EH (cell line): ENCODE results near the gene CDK5RAP2.
"Not testable (repeated sequence)": the region's sequence is repeated elsewhere in the genome, so short reads cannot be mapped to it uniquely, and the experiment has no call there.

ENCODE experiments used
- DNase-seq: peaks from one replicate; pipeline ENCODE4 v3.0.0-alpha.2; 2015; ENCODE audit warnings: low read depth

The CDK5RAP2 gene

DNA sequence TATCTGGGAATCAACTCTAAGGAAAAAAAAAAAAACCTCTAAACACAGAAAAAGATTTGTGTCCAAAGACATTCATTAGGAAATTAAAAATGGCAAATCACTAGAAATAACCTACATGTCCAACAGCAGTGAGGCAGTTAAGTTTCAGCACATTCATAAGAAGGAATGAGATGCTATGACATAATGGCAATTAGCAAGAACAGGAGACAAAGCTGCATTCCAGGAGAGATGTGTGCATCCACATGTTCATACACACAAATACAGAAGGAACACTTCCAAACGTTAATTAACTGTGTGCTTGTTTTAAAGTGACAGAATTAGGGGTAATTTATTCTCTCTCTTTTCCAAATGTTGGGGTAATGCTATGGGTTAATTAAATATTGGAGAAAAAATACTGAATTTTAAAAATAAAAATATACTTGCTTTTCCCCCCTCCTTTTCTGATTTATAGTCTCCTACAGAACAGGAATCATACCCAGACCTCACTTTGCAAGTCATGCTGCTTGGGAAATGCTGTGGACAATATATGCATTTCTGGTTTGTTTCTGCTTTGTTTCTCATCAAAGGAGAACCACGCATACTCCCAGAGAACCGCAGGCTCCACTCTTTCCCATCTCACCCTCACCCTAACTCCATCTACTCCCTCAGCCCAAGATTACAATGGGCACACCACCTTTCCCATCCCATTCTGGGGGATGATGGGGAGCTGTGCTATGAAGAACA, 114.1 kb downstream of the CDK5RAP2 start:
- DNase-seq: no peak

DNA sequence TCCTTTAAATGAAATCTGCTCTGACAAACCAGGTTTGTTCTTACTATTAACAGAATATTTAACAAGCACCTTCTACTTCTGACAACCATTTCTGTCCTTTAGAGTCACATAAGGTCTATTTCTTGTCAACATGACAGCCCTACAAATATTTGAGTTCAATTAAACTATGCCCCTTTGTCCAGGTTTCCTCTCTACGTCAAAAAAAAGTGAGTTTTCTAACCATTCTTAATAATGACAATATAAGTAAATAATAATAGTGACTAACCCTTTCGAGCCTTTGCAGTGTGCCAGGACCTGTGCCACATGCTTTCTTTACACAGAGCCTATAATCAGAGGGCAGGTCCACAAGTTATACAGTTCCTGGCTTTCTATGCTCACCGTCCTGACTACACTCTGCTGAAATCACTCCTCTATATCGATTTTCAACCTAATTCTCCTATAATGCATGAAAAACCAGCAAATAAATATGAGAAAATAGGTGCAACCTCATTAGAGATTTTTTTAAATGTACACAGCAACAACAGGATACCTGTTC, 115.0 kb downstream of the CDK5RAP2 start:
- no peak for DNase-seq

DNA sequence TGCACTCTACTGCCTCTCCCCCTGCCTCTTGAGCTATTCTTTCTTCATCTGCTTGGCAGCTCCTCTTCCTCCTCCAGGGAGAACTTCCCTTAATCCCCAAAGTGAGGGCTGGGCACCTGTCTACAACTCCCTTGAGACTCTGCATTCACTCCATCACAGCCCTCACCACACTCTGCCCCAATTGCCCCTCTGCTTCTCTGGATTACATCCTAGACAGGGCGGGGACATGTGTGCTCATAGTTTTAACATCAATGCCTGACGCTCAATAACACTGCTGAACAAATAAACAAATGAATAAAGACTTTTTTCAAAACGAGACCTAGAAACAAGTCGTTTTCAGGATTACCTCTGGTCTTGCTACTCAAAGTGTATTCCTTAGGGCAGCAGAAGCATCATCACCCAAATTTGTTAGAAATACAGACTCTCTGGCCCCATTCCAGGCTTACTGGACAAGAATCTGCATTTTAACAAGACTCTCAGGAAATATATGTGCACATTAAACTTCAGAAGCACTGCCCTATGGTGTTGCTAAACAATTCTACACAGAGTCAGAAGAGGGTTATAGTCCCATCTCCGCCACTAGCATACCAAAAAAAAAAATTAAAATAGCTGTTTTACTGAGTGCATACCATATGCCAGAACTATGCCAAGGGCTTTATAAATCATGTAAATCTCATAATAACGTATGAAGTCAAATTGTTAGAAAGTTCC, 115.6 kb downstream of the CDK5RAP2 start:
- DNase-seq: no peak

DNA sequence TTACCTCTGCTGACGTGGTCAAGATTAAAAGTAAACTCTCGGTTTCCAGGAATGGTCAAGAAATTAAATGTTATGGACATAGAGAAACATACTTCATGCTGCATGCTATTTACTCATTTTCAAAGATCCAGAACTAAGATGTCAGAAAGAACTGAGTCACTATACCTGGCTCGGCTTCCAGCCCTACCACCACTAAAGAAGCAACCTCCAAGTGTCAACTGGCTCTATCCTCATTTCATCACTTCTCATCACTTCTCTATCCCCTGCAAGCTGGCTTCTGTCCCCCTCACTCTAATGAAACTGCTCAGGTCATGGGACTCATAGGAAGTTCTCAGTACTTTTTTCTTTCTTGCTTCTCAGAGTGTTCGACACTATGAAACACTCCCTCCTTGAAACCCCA, 116.2 kb downstream of the CDK5RAP2 start:
- no peak for DNase-seq

DNA sequence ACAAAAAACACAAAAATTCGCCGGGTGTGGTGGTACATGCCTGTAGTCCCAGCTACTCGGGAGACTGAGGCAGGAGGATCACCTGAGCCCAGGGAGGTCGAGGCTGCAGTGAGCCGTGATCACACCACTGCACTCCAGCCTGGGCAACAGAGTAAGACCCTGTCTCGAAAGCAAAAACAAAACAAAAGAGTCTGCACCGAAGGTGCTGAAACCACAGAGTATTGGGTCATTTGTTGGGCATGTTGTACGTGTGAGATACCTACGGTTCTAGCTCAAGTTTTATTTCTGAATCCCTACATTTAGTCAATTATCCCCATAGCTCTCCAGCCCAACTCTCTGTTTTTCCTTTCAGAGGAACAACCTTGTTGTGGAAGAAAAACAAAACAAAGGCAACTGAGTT, 118.3 kb downstream of the CDK5RAP2 start:
- DNase-seq: not testable (repeated sequence)

DNA sequence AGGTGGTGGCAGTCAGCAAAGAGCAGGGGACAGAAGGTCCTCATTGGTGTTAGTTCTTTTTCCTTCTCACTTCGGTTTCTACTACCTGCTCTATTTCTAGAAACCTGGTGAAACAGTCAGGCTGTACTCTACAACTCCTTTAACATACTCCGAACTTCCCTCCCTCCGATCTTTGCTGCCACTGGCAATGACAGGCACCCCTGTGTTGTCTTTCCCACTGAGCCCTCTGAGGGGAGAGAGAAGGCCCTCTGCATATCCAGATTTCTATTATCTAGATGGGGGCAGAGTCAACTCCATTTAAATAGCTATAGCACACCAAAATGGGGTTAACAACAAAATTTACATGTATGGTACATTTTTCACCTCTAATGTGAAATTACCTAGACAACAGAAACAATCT, 123.7 kb downstream of the CDK5RAP2 start:
- no peak for DNase-seq

DNA sequence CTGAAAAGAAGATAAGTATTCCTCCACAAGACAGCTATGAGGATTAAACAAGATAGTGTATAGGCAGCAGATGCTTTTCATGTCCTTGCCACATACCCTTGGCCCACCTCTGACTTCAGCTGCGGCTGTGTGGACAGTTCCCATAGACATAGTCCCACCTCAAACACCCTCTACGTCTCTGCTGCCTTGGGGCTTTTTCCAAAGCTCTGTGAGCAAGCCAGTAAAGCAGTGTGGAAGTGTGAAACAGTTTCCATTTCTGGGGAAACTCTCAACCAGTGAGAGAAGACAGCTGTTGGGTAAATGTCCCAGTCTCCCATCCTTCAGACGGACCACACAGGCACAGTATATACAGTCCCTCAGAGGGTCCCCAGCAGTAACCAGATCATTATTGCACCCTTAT, 125.5 kb downstream of the CDK5RAP2 start:
- DNase-seq: no peak

DNA sequence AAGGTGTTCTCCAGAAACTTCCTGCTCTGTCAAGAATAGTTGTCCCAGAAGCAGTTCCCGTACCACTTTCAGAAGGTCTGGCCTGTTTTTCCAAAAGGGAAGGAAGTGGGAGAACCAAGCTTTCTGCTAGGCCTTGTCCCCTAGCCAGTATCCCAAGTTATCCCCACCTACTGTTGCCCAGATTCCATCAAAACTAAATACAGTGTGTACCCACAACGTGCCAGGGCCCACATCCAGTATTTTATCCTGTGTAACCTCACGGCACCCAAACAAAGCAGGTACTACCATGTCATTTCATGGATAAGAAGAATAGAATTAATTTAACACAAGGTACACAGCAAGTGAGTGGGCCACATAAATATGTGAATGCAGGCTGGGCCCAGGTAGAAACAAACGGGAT, 126.2 kb downstream of the CDK5RAP2 start:
- DNase-seq: no peak

DNA sequence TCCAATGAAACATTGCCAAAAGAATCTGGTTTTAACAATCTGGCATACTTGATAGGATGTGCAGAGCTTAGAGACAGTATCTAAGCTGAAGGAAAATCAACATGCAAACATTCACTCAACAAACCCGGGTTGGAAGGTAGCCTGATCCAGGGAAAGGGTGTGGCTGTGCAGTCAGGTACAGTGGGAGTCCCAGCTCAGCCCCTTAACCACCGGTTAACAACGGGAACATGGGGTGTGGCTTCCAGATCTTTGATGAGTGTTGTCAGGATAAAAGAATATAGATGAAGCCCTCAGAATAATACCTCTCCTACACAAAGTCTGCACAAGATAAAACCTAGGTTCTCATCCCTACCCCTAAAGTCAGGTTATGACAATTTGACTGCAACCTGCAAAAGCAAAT, 127.3 kb downstream of the CDK5RAP2 start:
- no peak for DNase-seq

DNA sequence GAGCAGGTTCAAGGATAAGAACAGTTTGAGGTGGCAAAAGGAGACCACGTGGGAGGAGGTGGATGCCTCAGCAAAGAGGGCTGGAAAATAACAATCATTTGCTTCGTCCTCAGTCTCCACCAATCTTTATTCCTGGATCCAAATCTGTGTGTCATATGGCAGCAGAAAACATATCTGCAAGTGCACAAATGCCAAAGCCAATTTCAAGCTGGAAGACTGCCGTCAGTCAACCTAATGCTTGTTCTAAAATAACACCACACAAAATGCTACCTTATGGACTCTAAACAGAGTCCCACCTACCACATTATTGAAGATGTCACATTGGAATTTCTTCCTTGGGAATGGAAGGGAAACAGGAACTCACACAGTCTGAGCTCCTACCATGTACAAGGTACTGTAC, 129.1 kb downstream of the CDK5RAP2 start:
- no peak for DNase-seq

DNA sequence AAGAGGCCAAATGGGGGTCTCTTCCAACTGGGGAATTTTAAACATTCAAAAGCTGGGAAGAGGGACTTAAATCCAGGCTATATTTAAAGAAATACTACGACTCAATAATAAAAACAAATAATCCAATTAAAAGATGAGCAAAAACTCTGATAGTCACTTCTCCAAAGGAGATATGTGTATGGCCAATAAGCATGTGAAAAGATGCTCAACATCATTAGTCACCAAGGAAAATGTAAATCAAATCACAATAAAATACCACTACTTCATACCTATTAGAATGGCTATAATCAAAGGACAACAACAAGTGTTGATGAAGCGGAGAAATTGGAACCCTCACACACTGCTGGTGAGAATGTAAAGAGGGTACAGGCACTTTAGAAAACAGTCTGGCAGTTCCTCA, 130.4 kb downstream of the CDK5RAP2 start:
- DNase-seq: no peak

DNA sequence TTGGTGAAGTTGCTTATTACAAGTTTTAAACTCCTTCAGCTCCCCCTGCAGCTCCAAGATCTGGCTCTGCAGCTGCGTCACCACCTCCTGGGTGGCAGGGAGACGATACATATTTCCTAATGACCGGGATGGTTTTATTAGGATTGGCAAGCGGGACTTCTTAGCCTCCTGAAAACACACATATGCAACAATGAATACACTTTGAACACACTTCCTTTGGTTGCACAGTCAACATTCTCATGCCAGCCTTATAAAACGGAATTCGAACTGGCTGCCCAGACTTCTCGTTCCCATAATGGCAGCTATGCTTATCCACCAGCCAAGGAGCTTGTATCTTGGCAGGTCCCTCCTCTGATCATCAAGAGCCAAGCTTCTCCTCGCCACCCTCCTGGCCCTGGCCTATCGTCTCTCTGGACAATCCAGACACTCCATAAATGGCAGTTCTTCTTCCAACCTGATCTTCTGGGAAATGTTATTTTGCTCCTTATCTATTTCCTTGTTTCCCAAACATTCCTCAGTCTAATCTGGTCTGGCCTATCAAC, 131.9 kb downstream of the CDK5RAP2 start:
- DNase-seq: no peak

DNA sequence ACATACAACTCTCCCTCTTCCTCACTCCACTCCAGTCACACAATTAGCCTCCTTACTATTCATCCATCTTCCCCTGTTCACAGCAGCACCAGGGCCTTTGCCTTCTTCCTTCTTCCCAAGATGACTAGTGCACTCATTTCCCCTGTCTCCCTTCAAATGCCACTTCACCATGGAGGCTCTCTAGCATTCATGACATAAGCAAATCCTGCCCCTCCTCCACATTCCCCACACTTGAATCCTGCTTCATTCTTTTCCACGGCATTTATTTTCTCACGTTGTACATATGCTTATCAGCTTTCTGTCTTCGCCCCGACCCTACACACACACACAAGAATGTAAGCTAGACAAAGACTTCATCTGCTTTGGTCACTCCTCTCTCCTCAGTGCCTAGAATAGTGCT, 133.3 kb downstream of the CDK5RAP2 start:
- DNase-seq: peak; percentile 30

DNA sequence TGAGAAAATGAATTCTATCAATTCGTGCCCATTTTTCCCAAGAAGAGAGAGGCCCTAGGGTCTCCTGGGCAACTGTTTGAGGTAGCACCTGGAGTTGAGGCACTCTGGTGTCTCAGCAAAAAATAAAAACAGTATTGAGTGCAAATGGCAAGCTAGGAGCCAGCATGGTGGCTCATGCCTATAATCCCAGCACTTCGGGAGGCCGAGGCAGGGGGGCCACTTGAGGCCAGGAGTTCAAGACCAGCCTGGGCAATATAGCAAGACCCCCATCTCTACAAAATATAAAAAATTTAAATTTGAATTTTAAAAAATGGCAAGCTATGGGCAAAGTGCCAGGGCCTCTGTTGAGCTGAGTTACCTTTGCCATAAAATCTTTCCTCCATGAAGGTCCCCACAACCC, 136.0 kb downstream of the CDK5RAP2 start:
- no peak for DNase-seq

DNA sequence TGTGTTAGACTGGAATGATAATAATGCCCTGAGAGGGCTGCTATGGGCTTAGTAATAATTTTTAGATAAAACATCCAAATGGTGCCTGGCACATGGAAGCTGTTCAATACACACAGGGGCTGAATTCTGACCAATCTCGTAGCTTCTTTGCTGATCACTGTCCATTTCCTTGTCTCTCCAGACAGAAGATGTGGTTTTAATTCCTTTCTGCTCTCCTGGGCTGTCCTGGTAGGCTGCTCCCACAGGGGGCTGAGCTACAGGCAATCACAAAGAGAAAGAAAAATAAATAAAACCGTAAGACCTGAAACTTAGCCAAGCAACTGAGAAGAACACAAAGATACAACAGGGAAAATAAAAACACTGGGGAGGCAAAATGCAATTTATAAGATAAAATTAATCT, 136.5 kb downstream of the CDK5RAP2 start:
- DNase-seq: peak; percentile 86

DNA sequence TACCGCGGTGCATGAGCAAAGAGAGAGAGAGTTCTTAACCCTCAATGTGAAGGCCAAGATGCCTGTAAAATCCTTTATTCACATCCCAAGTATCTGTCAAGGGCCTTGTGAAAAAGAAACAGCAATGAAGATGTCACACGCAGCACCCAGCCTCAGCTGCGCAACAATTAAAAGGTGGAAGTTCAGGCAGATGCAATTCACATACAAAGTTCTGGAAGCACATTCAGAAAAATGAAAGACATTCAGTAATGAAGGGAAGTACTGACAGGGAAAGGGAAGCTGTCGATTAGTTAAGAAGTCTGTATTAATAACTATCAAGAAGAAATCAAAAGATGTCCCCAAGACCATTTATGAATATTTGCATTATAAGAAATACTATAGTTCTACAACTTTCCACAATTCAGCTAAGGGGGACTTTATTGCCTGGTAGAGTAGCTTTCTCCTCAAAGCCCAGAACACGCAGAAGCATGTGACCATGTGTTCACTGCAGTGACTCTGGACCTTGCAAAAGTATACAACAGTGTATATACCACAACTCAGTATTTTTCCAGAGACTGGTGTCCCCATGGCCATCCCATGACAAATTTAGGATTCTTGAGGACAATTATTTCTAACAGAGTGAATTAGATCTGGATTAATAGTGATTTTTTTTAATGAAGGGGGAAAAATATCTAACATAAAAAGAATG, 137.5 kb downstream of the CDK5RAP2 start:
- no peak for DNase-seq

DNA sequence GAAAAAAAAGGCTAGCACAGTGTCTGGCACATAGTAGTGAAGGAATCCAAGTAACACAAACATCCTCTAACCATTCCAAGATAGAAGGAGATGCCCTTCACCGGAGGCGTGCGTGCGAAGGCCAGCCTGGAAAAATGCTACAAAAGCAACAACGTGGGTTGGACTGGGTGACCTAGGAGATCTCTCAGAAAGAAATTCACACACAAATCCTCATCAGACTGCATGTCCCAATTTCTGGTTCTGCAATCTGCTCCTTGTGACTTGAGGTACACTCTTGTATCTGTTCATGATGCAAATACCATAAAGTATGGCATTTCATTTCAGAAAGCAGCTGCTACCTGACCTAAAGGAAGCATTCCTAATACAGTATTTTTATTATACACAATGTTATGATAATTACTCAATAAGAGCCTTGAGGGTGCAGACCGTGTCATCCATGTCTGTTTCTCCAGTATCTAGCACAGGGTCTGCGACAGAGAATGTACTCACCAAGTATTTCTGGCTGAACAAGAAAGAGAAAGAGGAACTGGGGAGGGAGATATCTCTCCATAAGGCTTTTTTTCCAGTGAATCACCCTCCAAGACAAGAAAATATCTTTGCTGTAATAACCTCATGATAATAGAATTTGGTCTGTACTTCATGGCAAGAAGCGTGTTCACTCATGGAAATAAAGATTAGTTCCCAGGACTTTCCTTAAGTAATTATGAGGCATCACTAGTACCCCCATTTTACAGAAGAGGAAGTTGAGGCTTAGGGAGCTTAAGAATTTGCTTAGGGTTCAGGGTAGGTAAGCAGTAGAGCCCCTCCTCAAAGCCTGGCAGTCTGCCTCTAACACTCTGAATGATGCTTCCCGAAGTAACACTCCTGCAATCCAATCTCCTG, 138.3 kb downstream of the CDK5RAP2 start:
- peak; percentile 90 for DNase-seq

DNA sequence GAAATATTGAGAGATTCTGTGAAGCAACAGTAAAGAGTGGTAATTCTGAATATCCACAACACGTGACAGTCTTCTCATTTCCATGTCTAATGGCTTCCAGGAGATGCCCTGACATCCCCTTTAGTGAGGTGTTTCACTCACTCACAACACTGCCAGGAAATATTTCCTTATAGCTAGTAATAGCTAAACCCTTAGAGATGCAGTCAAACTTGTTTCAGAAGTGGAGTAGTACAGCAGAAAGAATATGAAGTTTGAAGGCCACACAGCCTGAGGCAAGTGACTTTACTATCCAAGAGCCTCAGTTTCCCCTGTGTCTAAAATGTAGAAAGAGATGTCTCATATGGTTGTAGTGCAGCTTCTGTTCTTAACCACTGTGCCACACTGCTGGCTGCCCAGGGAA, 139.2 kb downstream of the CDK5RAP2 start:
- DNase-seq: no peak

DNA sequence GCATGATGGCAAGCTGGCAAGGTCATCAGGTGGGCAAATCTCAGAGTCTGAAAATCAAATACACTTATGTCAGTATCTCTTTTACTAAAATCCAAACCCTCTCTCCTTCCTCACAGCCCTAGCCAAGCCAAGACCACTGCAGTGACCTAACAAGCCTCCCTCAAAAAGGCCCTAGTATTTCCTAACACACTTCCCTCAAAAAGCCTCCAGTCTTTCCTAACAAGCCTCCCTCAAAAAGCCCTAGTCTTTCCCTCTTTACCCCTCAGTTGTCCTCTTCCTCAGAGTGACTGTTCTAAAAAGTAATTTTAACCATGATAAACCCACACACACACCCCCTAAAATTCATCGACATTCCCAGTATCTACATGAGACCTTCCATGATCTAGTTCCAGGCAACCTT, 140.0 kb downstream of the CDK5RAP2 start:
- DNase-seq: no peak

DNA sequence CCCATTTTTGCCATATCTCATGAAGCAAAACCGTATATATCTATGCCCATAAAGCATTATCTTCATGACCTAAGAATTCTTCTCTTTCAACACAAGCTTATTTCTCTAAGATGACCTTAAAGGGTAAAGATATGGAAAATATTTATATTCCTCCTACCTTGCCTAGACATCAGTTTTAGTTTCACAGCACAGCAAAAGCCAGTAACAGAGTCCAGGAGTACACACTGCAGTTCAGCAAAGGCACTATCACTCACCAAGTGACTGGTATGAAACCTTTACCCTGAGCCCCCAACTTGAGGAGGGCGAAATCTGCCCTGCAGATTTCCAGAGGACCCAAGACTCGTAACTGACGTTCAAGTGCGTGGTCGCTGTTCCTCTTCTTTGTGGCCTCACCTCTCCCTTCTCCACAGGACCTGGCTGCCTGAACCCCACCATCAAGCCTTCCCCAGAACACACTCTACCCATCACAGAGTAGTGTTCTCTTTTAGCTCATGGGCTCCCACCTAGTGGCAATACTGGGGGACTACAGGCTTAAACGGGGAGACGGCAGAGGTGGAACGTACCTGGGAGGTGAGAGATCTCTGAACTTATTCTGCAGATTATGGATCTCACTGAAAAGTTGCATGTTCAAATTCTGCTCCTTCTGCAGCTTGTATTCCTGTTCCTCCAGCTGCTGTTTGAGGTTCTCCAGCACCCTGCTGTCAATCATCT, 141.0 kb downstream of the CDK5RAP2 start:
- DNase-seq: peak; percentile 41

DNA sequence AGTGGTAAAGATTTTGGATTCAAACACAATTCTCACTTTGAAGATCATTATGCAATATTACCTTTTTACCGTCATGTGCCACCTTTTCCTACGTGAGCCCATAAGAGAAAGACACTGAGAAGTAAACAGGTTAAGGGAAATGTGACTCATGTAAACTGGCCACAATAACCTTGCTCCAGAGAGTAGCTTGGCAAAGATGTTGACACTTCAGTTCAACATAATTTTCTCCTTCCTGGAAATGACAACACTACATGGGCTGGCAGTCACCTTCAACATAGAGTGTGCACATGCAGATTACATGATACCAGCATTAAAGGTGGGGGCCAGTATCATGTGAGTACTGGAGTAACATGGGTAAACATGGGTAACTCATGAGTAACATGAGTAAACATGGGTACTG, 141.9 kb downstream of the CDK5RAP2 start:
- no peak for DNase-seq
